Adrenal gland (tissue), 5 donors: ENCODE measurements around the gene TSSK2.

Experiments used
- POLR2A ChIP-seq, 2 donors: fragments of 450-650 bp; IDR thresholded peaks; one replicate each; pipeline ENCODE4 v1.6.1; 2017; ENCODE audit warnings: antibody characterized with exemption in 2 of 2, mild to moderate bottlenecking in 2 of 2, moderate library complexity in 1 of 2
- TF ChIP-seq, protein P1 (sequence below), 6 experiments: fragments of 450-650 bp in 4 of 6; fragments of 200-600 bp in 2 of 6; sonication (generic) in 1 of 6; IDR thresholded peaks; 1 replicate in 5 of 6; 2 replicates in 1 of 6; pipeline versions ENCODE4 v1.5.1 to v1.8.0; 2016 to 2021; ENCODE audit warnings: antibody characterized with exemption in 6 of 6, mild to moderate bottlenecking in 2 of 6, moderate library complexity in 1 of 6
- donor health status: DM: no; HTN: no; CAD: no.

DNA sequence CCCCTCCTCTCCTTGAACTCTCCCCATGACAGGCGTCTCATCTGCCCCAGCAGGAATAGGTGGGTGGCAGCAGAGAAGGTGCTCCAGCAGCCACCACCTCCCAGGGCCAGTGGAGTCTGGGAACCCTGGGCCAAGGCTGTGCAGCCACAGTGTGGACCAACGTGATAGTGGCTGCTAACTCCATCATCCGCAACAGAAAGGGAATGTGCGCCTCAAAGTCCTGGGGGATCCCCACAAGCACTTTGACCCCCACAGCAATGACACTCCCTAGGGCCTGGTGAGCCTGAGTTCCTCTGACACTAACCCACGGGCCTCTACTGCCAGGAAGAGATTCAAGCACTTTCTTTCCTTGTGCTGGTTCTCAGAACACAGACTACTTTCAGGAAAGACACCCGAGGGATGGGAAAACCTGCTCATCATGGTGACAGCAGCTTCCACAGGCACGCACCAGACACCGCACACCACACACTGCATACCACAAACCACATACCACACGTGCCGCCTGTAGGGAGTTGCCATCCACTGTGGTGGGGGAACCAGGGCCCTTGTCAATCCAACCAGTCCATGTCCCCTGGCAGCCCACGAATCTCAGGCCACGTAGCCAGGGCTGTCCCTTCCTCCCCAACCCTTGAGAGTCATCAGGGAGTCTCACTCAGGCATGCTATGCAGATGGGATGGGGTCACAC lies 50.8 kb downstream of the TSSK2 start:
- TF ChIP-seq, protein P1, sequence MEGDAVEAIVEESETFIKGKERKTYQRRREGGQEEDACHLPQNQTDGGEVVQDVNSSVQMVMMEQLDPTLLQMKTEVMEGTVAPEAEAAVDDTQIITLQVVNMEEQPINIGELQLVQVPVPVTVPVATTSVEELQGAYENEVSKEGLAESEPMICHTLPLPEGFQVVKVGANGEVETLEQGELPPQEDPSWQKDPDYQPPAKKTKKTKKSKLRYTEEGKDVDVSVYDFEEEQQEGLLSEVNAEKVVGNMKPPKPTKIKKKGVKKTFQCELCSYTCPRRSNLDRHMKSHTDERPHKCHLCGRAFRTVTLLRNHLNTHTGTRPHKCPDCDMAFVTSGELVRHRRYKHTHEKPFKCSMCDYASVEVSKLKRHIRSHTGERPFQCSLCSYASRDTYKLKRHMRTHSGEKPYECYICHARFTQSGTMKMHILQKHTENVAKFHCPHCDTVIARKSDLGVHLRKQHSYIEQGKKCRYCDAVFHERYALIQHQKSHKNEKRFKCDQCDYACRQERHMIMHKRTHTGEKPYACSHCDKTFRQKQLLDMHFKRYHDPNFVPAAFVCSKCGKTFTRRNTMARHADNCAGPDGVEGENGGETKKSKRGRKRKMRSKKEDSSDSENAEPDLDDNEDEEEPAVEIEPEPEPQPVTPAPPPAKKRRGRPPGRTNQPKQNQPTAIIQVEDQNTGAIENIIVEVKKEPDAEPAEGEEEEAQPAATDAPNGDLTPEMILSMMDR (IDR thresholded peaks at IDR 0.05), result no peak
- TF ChIP-seq POLR2A (IDR thresholded peaks at IDR 0.05), result no peak
